ENCODE results near the gene DNAI1.
A peak's percentile ranks its signal among the peaks of the same experiment; 100 is the strongest.

DNAI1 gene

DNA sequence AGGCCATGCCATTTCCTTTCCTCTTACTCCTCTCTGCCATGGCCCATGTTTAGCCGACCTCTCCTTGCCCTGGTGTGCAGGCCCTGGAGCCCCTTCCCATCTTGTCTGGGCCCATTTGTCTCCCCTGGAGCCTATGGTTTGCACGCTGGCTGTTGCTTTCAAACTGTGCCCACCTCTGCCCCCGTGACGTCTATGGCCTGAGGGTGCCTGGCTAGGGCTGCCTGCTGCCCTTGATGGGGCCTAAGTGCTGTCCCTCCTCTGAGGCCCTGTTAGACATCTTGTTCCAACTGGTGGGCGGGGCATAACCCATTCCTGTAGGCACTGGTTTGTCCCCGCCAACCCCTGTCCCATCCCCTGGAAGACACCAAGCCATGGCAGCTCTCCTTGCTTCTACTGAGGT lies 86.9 kb downstream of the DNAI1 start:
- DNase-seq (ENCODE audit: low spot score): no peak

DNA sequence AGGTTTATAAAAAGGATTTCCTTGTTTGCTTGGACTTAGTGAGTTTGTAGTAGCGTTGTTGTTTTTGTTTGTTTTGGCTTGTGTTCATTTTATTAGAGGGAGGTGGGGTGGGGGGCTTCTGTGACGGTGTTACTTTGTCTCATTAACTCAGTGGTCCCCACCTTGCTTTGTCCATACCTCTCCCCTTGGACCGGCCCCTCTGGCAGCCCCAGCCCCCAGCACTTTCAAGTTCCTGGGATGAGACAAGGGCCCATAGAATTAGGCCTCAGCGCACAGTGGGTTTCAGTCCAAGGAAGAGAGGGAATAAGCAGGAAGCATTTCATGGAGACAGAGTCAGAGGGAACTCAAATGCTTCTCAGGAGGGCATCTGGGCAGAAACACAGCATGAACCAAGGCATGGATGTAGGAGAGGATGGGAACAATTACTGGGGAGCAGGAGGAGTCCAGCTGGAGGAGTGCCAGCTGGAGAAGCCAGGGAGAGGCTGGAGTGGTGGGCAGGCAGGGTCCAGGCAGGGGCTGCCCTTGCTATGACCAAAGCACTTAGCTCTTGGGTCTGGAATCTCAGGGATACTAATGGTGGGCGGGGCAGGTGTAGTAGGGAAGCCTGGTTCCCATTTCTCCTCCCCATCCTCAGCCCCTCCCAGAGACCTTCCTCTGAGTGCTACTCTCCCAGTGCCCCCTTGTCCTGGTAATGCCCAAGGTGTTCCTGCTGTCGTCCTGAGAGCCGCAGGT lies 87.7 kb downstream of the DNAI1 start:
- no peak for DNase-seq (ENCODE audit: low spot score)

DNA sequence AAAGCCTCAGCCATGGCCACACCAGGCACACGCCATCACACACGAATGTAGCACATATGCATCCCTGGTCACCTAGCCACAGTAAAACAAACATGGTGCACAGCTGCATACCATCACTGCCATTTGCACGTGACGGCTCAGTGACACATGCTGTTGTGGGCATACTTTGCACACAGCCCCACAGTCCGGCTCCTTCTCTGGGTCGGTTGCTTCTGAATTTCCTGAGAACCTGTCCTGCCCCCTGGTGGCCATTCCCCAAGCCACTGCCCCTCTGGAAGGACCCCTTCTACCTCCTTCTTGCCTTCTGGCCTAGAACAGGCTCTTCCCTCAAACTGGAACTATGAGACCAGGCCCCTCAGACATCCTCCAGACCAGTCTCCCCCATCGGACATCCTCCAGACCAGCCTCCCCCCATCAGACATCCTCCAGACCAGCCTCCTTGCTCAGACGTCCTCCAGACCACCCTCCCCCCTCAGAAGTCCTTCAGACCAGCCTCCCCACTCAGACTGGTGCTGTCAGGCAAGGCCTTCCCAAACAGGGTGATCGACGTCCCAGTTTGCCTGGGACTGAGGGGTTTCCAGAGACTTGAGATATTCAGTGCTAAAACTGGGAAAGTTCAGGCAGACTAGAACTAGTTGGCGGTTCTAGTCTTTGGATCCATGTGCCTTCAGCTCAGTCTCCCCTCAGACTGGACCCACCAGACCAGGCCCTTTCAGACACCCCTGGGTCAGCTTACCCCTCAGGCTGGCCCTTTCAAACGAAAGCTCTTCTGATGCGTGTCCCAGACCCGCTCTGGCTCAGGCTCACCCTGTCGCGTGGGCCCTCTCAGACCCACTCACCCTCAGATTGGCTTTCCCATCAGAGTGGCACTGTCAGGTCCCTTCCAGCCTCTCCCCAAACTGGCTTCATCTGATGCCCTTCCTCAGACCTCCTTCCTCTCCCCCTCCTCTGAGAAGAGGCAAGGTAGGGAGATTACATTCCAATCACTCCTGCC lies 88.5 kb downstream of the DNAI1 start:
- peak; percentile 77 for DNase-seq (ENCODE audit: low spot score)

DNA sequence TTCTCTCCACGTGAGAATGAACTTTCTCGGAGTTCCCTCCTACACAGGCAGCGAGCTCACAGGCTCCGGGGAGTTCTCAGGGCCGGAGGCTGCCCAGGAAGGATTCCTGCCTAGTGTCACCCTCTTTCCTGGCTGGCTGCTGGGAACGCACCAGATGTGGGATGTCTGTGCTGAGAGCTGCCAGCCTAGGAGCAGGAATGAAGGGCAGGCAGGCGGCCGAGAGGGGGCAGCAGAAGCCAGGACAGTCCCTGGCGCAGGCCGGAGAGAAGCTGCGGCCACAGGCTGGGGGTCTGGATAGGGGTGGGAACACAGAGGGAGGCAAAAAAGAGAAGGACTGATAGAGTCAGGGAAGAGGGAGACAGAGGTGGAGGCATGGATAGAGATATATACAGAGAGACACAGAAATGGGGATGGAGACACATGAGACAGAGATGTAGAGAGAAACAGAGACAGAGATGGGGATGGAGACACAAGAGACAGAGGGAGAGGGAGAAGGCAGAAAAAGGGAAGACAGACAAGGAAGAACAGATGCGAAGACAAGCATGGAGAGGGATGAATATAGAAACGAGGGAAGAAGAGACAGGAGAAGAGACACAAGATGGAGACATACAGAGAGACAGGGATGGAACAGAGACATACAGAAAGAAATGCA lies 89.5 kb downstream of the DNAI1 start:
- DNase-seq (ENCODE audit: low spot score): peak; percentile 88

DNA sequence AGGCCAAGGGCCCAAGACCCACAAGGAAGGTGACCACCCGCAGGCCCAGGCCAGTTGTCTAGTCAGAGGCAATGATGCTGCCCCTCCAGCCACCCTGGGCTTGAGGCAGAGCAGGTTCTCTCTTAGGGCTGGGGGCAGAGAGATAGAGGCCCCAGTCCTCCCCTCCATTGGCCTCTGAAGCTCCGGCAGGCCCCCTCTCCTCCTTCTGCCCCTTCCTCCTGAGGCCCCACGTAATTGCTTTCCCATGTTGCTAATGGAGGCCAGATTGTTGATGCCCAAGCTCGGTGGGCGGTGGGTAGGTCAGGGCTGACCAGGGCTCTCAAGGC lies 90.8 kb downstream of the DNAI1 start:
- no peak for DNase-seq (ENCODE audit: low spot score)

DNA sequence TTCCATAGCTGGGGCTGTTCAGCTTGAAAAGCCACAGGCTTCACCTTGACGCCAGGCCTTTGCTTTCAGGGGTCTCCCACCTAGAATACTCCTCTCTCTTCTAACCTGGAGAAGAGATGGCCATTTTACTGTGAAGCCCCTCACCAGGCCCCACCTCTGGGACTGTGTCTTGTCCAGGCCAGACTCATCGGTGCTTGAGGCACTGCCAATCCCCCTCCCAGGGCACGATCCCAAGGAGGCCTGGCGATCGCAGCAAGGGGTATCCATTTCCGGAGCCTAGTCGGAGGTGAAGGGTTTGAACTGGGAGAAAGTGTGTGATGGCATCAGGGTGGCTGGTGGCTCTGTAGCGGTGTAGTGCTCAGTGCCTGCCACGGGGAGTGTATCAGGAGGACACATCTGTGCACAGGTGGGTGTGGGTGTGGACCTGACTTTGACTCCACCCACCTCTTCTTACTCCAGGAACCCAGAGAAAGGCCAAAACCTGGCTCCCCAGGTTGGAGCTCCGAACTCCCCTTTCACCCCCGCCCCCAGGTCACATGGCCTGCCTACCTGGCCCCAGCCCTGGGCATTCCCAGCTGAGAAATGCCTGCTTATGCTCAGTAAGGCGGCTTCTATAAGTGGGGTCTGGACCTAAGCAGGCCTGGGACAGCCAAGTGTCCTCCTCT lies 91.5 kb downstream of the DNAI1 start:
- no peak for DNase-seq (ENCODE audit: low spot score)

DNA sequence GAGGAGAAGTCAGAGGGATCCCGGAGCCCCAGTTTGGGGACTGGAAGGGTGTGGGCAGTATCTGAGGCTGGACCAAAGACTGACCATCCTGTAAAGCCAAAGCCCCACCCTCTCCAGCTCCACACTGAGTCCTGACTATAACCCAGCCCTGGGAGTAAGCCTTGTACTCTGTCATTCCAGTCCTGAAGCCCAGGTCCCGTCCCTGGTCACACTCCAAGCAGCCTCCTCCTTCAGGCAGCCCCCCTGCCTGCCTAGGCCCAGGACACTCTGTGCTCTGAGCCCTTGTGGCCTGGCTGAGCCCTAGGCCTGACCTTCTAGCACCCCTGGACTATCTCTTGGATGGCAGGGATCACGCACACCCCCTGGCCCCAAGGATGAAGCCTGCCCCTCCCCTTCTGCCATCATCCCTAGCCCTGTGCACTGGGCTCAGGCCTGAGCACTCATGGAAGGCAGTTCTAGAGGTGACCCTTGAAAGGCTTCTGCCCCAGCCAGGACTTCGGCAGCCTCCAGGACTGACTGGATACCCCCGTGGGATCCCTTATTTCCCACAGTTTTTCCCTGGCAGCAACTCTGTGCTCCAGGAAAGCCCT lies 92.2 kb downstream of the DNAI1 start:
- no peak for DNase-seq (ENCODE audit: low spot score)

DNA sequence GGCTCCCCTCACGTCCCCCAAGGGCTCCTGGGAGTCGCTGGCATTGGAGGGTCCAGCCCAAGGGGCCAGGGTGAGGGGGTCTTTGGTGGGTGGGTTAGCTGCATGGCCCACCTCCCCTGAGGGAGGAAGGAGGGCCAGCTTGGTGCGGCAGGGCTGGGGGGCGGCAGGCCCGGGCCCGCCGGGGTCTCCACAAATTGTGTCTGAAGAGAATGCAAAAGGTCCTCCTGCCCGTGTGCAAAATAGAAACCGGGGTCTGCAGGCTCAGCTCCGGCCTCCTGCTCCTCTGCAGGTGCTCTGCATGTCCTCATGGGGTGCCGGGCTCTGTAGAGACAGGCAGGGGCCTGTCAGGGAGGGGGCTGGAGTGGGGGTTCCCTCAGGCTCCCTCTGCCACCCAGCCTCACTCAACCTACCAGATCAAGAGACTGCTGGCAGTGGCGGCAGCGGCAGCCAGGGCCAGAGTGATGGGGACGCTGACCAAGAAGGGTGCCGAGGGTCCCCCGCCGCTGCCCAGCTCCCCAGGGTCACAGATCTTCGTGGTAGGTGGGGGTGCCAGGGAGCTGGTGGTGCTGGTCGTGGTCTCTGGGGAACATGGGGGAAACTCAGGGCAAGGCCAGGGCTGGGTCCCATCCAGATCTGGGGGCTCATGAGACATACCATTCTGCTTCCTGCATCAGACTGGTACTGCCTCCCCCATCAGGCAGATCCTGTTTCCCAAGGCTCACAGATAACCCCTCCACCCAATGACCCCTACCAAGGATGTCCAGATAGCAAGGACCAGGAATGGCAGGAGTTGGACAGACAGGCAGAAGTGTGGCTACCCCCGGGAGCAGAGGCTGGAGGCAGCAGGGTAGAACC lies 93.4 kb downstream of the DNAI1 start:
- no peak for DNase-seq (ENCODE audit: low spot score)

DNA sequence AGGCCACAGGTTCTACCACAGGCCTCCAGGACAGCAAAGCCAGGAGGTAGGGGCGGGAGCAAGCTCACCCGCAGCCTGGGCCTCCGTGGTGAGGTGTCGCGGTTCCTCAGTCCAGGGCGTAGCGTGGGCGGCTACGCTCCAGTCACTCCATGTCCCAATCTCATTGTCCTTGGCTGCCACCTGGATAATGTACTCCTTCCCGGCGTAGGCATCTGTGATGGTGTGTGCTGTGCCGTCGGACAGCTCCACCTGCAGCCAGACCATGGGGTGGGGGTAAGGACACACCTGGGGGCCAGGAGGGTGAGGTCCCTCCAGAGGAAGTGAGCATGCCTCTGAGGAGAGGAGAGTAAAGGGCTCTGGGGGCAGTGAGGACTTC lies 94.0 kb downstream of the DNAI1 start:
- no peak for DNase-seq (ENCODE audit: low spot score)

DNA sequence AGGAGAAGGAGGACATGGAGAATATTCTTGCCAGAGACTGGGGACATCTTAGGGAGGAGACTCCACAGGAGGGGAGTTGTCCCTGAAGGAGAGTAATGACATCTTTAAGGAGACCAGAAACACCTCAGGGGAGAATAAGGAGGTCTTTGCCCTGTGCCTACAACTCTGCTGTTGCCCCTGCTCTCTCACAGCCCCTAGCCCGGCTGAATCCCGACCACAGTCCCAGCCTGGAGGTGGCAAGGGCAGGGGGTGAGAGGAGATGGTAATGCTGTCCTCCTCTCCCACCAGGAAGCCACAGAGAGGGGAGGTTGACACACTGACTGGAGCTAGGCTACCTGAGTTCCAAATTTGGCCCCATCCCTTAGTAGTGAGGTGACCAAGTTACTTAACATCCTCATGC lies 94.4 kb downstream of the DNAI1 start:
- DNase-seq (ENCODE audit: low spot score): no peak

DNA sequence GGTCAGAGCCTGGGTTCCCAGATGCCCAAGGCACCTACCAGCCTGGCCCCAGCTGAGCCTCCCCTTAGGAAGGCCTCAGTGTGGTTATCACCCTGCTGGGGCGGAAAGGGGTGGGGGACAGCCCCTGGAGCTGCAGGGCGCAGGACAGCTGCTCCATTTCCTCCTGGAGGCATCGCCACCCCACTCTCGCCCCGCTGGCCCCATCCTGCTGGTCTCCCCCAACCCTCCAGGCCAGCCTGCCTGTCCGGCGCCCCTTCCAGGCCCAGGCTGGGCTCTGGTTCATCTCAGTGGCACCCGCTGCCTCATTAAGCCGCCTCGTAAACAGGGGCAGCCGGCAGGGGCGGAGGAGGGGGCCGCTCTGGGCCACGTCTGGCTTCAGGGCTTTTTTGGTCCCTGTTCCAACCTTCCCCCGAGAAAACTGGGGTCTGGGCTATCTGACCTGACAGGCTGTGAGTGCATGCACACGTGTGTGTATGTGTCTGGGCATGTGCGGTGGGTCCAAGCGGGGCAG lies 95.0 kb downstream of the DNAI1 start:
- DNase-seq (ENCODE audit: low spot score): no peak

DNA sequence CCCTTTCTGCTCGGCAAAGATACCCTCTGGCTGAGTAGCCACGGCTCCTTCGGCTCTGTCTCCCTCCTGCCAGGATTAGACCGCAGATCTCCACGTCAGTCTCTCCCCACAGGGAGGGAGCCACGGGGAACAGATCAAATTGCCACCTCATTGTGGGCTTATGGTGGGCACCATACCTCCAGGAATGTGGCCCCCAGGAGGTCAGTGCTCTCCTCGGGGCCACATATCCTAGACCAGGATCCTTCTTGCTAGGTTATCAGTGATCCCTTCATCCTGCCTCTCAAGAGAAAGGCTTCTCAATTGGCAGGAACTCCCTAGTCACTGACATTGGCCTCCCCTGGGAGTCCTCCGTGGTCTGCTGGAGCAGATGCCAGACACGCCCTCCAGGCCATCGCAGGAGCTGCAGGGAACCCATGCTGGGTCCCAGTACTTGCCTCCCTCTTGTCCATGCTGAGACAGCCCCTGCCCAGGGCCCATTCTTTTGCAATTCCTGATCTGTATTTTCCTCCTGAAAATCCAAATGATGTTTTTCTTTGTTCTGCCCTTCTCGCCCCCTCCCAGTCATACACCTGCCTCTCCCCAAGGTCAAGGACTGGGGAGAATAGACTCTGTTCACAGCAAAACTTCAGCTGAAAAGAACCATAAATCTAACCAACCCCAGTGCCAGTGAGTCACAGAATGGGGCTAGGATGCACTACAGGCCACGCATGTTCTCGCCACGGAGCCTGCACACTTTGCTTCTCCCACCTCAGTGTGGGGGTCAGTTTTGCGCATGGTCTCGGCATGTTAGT lies 95.8 kb downstream of the DNAI1 start:
- DNase-seq (ENCODE audit: low spot score): no peak

DNA sequence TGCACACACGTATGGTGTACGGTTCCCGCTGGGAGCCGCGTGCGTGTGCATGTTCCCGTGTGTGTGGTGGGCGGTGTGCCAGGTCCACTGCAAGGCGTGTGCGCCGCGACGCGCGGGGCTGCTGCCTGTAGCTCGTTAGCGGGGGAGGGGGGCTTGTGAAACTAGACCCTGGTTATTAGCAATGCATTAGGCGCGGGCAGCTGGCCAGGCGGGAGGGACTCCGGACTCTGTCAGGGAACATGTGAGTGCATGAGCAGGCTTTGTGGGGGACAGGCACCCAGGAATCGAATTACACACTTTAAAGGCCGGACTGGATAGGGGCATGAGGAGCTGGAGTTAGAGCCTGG lies 96.4 kb downstream of the DNAI1 start:
- DNase-seq (ENCODE audit: low spot score): no peak

DNA sequence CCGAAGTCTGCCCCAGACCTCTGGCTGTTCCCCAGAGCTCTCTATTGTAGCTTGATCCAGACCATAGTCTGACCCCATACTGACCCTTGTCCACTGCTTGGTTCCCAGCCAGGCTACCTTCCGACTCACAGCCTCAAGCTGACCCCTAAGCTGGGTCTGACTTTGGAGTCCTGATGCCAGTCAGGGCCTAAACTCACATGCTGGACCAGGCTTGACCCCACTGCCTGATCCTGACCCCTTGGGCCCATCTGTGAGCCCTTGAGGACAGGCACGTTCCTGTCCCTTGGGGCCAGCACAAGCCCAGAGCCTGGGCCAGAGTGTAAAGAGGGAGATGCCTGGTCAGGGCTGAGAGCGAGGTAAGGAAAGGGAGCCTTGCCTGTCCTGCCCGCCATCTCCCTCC lies 96.9 kb downstream of the DNAI1 start:
- DNase-seq (ENCODE audit: low spot score): no peak

DNA sequence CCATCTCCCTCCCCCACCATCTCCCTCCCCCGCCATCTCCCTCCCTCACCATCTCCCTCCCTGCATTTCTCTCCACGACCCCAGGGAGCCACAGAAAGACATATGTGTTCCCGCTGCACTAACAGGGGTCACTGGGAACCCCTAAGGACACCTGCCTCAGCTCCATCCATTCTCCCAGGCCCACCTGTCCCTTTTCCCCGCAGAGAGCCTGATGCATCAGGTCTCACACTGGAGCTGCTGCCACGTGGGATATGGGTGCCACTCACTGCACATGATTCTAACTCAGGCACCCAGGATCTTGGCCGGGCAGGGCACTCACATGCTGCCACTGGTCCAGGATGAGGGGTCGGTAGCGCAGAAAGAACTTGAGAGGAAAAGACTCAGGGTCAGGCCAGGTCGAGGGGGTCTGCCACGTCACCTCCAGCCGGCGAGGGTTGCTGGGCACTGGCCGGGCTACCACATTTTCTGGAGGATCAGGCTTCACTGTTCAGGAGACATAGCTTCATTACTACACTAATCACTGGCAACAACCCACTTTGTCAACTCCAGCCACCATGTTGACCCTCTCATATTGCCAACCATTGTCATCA lies 97.4 kb downstream of the DNAI1 start:
- no peak for DNase-seq (ENCODE audit: low spot score)

DNA sequence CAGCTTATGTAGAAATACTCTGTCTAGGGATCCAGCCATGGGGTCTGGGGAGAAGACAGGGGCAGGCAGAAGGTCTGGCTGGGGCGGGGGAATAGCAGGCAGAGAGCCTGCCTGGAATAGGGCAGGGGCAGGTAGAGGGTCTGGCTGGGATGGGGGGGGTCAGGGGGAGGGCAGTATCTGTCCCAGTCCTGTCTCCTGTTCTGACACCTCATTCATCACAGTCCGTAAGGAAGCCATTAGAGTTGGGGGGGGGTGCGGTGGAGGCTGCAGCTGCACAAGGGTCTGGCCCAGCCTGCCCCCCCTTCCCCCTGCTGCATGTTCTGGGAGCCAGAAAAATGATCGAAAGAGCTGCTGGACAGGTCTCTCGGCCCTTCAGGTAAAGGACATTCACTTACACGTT lies 98.3 kb downstream of the DNAI1 start:
- DNase-seq (ENCODE audit: low spot score): no peak

DNA sequence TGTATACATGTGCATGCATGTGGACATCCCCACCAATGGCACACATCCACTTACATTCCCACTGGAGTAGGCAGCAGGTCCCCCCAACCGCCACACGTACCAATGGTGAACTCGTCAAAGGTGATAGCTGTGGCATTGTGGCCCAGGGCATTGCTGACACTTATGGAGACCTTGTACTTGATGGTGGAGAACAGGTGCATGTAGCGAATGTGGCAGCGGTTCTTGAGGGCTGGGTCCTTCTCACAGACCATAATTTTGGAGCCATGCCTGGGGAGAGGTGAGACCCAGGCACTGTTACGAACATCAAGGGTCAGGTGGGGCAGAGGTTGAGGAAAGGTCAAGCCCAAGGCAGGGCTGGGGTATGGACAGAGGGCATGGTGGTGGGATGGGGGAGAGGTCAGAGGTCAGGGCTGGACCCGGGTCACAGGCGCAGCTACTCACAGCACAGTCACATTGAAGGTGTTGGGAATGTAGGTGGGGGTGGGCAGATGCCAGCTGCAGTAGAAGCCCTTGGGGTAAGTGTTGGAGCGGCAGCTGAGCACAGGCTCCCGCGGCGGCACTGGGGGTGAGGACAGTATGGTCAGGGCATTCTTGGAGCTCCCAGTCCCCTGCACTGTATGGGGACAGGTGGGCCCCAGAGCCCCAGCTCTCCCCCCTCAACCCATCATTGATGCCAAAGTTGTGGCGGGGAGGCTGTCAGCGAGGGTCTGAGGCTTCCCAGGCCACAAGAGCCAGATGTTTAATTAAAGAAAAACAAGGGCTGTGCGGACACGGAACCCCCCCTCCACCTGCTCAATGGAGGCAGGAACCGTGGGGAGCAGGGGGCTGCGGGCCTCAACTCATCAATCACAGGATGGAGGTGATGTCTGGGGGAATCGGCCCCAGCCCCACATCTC lies 99.1 kb downstream of the DNAI1 start:
- DNase-seq (ENCODE audit: low spot score): no peak

DNA sequence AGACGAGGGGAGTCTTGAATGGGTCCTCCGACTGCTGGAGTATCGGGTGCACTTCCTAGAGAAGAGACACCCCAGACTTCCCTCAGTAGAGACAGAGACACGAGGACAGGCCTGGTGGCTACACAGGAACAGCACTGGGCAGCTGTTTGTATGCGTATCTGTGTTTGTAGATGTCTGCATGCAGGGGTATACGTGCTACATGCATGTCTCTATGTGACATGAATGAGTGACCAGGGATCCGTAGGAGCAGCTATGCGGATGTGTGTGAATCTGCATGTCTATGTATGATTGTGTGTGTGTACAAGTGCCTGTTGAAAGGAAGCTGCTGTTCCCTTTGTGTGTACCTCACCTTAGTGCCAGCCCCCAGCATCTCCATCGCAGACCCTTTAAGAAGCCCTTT lies 99.8 kb downstream of the DNAI1 start:
- no peak for DNase-seq (ENCODE audit: low spot score)

All from AG08395 (cell line).